ENCODE measurements around the gene TIMM10.

DNA sequence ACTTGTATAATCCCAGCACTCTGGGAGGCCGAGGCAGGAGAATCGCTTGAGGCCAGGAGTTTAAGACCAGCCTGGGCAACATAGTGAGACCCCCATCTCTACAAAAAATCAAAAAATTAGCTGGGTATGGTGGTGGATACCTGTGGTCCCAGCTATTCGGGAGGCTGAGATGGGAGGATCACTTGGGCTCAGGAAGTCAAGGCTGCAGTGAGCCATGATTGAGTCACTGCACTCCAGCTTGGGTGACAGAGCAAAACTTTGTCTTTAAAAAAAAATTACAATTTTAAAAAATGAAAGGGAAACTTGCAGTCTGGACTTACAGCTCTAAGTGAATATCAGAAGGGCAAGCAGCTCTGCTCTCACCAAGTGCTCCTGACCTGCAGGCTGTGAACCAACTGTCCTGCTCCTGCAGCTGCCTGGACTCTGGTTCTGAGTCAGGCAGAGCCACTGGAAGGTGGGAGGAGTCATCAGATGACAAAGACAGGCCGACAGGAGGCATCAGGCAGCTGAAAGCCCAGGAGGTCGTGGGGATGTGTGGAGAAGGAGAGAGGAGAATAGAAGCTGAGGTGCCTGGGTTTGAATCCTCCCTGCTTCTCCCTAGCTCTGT is 16.4 kb upstream of the TIMM10 start:
- TF ChIP-seq, protein P1, sequence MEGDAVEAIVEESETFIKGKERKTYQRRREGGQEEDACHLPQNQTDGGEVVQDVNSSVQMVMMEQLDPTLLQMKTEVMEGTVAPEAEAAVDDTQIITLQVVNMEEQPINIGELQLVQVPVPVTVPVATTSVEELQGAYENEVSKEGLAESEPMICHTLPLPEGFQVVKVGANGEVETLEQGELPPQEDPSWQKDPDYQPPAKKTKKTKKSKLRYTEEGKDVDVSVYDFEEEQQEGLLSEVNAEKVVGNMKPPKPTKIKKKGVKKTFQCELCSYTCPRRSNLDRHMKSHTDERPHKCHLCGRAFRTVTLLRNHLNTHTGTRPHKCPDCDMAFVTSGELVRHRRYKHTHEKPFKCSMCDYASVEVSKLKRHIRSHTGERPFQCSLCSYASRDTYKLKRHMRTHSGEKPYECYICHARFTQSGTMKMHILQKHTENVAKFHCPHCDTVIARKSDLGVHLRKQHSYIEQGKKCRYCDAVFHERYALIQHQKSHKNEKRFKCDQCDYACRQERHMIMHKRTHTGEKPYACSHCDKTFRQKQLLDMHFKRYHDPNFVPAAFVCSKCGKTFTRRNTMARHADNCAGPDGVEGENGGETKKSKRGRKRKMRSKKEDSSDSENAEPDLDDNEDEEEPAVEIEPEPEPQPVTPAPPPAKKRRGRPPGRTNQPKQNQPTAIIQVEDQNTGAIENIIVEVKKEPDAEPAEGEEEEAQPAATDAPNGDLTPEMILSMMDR (IDR thresholded peaks at IDR 0.05), result no peak
- TF ChIP-seq EP300 (IDR thresholded peaks at IDR 0.05), result no peak
